HG03135 (cell line): ENCODE data around the gene ADCY9.
"Not testable (repeated sequence)": the region's sequence is repeated elsewhere in the genome, so short reads cannot be mapped to it uniquely, and the experiment has no call there.

Source experiments
- ATAC-seq: cut with Tn5 transposase; IDR thresholded peaks from one replicate; pipeline ENCODE4 v1.9.1; 2021; ENCODE audit warnings: mild to moderate bottlenecking, moderate library complexity; ENCODE audit not compliant: unreplicated experiment

The ADCY9 gene

DNA sequence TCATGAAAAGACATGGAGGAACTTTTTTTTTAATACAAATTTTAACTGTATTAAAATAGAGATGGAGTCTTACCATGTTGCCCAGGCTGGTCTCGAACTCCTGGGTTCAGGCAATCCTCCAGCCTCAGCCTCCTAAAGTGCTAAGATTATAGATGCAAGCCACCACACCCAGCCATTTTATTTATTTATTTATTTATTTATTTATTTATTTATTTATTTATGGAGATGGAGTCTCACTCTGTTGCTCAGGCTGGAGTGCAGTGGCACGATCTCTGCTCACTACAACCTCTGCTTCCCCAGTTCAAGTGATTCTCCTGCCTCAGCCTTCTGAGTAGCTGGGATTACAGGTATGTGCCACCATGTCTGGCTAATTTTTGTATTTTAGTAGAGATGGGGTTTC, 189.1 kb downstream of the ADCY9 start:
- ATAC-seq = not testable (repeated sequence)

DNA sequence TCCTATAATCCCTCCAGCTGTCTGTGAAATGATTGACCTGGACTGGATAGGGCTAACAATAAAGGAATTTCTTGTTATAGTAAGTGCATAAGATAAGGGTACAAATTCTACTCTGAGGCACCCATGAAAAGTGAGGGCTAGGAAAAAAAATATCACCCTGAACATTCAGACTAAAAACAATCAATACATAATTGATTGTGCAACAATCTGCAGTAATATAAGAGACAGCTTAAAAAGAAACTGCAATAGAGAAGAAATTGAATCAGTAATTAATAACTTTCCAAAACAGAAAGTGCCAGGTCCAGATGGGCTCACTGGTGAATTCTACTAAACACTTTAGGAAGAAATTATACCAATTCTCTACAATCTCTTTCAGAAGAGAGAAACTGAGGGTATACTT, 191.5 kb downstream of the ADCY9 start:
- no peak for ATAC-seq

DNA sequence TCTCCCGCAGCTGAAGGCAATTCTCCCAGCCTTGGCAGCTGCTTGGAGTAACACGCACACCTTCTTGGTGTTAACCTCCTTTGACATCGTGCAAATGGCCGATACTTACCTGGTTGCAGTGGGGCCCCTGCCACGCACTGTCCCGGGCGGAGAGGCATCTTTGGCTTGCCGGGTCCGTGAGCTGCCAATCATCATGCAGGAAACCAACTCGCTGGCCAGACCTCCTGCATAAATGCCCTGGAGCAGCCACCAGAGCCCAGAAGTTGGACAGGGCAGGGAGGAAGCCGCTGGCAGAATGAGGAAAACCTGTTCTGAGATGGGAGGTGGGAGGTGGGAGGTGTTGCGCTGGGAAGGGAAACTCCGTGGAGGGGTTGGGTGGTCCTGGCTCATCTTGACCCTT, 194.0 kb downstream of the ADCY9 start:
- no peak for ATAC-seq

DNA sequence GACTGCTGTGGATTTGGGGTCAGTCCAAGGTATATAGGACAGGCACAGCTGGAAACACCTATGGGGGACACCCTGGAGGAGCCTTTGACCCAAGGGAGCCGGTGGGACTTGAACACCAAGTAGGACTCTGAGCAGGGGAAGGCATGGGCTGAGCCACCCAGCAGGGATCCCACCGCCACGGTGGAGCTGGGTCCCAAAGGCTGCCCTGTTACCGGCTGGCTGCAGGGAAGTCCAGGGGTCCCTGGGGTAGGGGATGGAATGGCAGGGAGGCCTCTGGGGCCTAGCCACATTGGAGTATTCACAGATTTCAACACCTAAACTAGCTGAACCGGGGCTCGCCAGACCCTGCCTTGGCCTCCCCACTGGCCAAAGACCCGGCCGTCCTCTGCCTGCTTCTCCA, 196.0 kb downstream of the ADCY9 start:
- ATAC-seq = no peak

DNA sequence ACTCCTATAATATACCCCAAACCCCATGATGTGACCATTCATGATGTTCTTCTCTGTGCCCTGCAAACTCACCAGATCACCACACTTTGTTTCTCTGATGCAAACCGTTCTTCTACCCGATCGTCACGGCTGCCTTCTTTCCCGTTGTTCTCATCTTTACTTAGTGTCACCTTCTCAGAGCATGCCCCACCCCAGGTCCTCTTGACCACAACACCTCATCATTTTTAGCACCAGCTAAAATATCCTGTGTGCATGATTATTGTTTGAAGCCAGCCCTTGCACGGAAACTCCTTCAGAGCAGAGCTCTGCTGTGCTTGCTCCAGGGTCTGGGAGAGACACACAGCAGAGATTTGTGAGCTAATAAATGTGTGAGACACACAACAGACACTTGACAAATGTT, 196.8 kb downstream of the ADCY9 start:
- no peak for ATAC-seq

DNA sequence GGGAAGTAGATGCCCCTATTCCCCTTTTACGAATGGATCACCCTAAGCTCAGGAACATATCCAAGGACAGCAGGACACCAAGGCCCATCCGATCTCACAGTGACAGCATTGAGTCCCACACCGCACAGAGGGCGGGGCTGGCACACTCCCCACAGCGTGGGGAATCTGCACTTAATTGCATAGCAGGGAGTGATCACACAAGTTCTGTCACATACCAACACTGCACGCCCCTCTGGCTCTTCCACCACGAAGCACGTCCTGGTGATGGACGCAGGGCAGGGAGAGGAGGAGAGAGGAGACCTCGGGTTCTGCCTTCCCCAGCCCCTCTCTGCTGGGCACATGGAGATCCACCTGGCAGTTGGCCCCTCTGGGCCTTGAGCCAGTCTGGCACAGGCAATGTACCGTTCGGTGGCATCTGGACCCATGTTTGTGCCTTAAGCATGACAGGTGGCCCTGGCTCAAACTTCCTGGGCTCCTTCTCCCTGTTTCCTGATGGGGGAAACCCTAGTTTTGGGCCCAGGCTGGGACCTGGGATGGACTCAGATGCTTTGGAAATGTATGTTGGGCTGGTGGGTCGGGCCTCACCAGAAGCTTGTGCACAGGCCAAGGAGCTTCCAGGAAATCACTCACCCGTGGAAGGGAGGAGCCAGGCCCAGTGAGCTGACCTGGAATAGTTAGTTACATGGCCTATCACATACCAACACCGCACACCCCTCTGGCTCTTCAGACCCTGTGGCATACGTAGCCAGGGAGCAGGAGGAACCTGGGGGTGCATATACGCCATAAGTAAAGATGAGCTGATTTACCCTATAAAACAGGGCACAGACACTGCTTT, 200.6 kb downstream of the ADCY9 start:
- ATAC-seq = no peak

DNA sequence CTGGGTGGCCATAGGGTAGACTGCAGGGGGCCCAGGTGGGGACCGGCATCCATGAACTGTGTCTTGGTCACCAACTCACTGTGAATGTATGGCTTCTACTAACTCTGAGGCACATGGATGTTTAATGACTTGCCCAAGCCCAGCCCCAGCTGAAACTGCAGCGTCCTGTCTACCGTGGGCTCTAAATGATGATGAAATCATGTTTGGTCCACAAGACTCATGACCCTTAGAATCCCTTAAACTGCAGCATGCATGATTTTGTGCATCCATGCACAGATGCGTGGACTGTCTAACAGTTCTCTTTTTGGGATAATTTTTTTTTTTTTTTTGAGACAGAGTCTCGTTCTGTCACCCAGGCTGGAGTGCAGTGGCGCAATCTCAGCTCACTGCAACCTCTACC, 203.3 kb downstream of the ADCY9 start:
- no peak for ATAC-seq
